ENCODE measurements around the gene OR5H14.
"Not testable (repeated sequence)": the region's sequence is repeated elsewhere in the genome, so short reads cannot be mapped to it uniquely, and the experiment has no call there.

Gene OR5H14

DNA sequence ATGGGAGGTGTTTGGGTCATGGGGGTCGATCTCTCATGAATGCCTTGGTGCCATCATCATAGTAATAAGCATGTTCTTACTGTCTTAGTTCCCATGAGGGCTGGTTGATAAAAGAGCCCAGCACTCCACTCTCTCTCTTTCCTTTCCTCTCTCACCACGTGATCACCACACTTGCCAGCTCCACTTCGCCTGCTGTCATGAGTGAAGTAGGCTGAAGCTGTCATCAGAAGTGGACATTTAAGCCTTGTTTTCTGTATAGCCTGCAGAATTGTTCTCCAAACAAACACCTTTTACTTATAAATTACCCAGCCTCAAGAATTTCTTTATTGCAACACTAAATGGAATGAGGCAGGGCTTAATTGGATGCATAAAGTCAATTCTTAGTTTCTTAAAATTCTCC lies 10.6 kb upstream of the OR5H14 start:
- no peak overlapping the region for H3K23ac ChIP-seq (ENCODE audit: low read depth, low read length, poor library complexity)
- H2BK12ac ChIP-seq (ENCODE audit: low read length): no peak overlapping the region
- DNase-seq (ENCODE audit: low spot score): no peak
- H2AFZ ChIP-seq (ENCODE audit: low read length): no peak overlapping the region
- H3K4me3 ChIP-seq (ENCODE audit: low read length in 2 of 2): no peak overlapping the region
- H3K79me1 ChIP-seq (ENCODE audit: low read depth, low read length): no peaks in the 10 kb centered on the region
- H3K4me1 ChIP-seq (ENCODE audit: control insufficient read depth in 2 of 2, insufficient read depth in 1 of 2, low read depth in 1 of 2, low read length in 2 of 2): no peaks in the 10 kb centered on the region
- no peak overlapping the region for H2BK15ac ChIP-seq (ENCODE audit: low read length)
- no peak overlapping the region for H3K27ac ChIP-seq (replicated peaks; ENCODE audit: low read length)
- WGBS, 2 donors (ENCODE audit: extremely low coverage in 2 of 2, insufficient read length in 2 of 2, insufficient replicate concordance in 1 of 2): no CpG with 5 or more reads among the region's 3 CpGs
- no peak overlapping the region for H4K8ac ChIP-seq (ENCODE audit: low read depth, low read length)
- H2AK5ac ChIP-seq (ENCODE audit: low read depth, low read length): no peak overlapping the region
- H3K14ac ChIP-seq (ENCODE audit: low read length): no peak overlapping the region
- H3K9me3 ChIP-seq (replicated peaks in 1 of 2; ENCODE audit: control insufficient read depth in 2 of 2, insufficient read depth in 1 of 2, low read depth in 1 of 2, low read length in 2 of 2): no peaks in the 10 kb centered on the region
- H2BK5ac ChIP-seq (ENCODE audit: low read length): no peak overlapping the region
- no peak overlapping the region for H3K4ac ChIP-seq (ENCODE audit: low read length)
- no peaks in the 10 kb centered on the region for H3K36me3 ChIP-seq (replicated peaks in 1 of 2; ENCODE audit: control insufficient read depth in 2 of 2, insufficient read depth in 2 of 2, low read length in 2 of 2)
- no peak overlapping the region for H4K91ac ChIP-seq (ENCODE audit: low read depth, low read length, poor library complexity)
- no peak overlapping the region for H3K9ac ChIP-seq (ENCODE audit: low read depth, low read length, poor library complexity)
- H3K27me3 ChIP-seq (ENCODE audit: control insufficient read depth in 3 of 3, insufficient read depth in 3 of 3, low read depth in 1 of 3, low read length in 3 of 3): no peaks in the 10 kb centered on the region
- H3K4me2 ChIP-seq (ENCODE audit: insufficient read depth, low read length, poor library complexity, severe bottlenecking): no peak overlapping the region
- no peak overlapping the region for H2BK120ac ChIP-seq (ENCODE audit: low read depth, low read length)
- no peak overlapping the region for H3K18ac ChIP-seq (ENCODE audit: low read length)

DNA sequence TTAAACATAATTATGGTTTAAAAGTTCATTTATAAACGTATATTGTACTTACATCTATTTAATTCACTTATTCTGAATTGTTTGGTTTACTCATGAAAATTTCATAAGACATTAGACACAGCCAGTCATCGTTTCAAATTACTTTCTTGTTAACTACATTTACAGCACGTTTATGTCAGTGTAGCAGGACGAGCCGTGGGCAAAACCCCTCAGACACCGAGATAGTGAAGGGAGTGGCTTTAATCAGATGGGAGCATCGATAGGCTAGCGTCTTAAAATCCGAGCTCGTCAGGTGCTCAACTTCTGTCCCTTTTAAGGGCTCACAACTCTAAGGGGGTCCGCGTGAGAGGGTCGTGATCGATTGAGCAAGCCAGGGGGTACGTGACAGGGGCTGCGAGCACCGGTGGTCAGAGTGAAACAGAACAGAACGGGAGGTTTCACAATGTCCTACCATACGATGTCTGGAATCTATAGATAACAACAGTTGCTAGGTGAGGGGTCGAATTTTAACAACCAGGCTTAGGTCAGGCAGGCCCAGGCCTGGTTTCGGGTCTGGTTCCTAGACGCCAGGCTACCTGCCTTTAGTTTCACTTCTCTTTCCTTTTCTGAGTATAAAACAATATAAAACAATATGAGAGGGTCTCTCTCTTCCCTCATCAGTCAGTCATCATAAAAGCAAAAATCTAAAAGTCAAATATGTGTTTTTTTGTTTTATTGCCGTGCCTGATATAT lies 9.3 kb upstream of the OR5H14 start:
- not testable (repeated sequence) for DNase-seq (ENCODE audit: low spot score); H3K4me1 ChIP-seq (ENCODE audit: control insufficient read depth in 2 of 2, insufficient read depth in 1 of 2, low read depth in 1 of 2, low read length in 2 of 2); H2AFZ ChIP-seq (ENCODE audit: low read length); H2AK5ac ChIP-seq (ENCODE audit: low read depth, low read length); H2BK12ac ChIP-seq (ENCODE audit: low read length); H3K4me3 ChIP-seq (ENCODE audit: low read length in 2 of 2); H3K14ac ChIP-seq (ENCODE audit: low read length); H3K18ac ChIP-seq (ENCODE audit: low read length); H2BK15ac ChIP-seq (ENCODE audit: low read length); H2BK120ac ChIP-seq (ENCODE audit: low read depth, low read length); H3K9me3 ChIP-seq (replicated peaks in 1 of 2; ENCODE audit: control insufficient read depth in 2 of 2, insufficient read depth in 1 of 2, low read depth in 1 of 2, low read length in 2 of 2); H2BK5ac ChIP-seq (ENCODE audit: low read length); H3K79me1 ChIP-seq (ENCODE audit: low read depth, low read length); H3K27ac ChIP-seq (replicated peaks; ENCODE audit: low read length); H3K4me2 ChIP-seq (ENCODE audit: insufficient read depth, low read length, poor library complexity, severe bottlenecking); H3K27me3 ChIP-seq (ENCODE audit: control insufficient read depth in 3 of 3, insufficient read depth in 3 of 3, low read depth in 1 of 3, low read length in 3 of 3); H3K23ac ChIP-seq (ENCODE audit: low read depth, low read length, poor library complexity); H3K9ac ChIP-seq (ENCODE audit: low read depth, low read length, poor library complexity); H3K4ac ChIP-seq (ENCODE audit: low read length); H4K8ac ChIP-seq (ENCODE audit: low read depth, low read length); H3K36me3 ChIP-seq (replicated peaks in 1 of 2; ENCODE audit: control insufficient read depth in 2 of 2, insufficient read depth in 2 of 2, low read length in 2 of 2); H4K91ac ChIP-seq (ENCODE audit: low read depth, low read length, poor library complexity)
- no CpG with 5 or more reads among the region's 23 CpGs for WGBS, 2 donors (ENCODE audit: extremely low coverage in 2 of 2, insufficient read length in 2 of 2, insufficient replicate concordance in 1 of 2)

DNA sequence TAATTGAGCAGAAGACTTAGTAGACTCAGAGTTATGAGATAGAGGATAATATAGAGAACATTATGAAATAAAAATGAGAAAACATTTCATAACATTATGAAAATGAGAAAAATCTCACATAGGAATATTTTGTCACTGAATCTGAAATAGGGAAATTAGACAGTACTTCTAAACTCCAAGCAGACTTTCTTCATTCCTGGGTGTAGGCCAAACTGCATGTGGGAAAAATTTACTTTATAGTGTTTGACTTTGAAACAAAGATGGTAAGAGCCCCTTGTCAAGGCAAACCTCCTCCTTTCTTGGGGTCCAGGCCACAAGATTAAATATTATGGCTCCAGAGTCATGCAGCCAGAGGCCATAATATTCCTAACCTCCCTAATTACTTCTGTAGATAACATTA lies 6.7 kb upstream of the OR5H14 start:
- Histone ChIP-seq H3K27ac (replicated peaks; ENCODE audit: low read length) (no peak overlapping the region), H2AK5ac (ENCODE audit: low read depth, low read length) (no peak overlapping the region), H4K8ac (ENCODE audit: low read depth, low read length) (no peak overlapping the region), H3K4me3 (ENCODE audit: low read length in 2 of 2) (no peak overlapping the region), H3K9me3 (replicated peaks in 1 of 2; ENCODE audit: control insufficient read depth in 2 of 2, insufficient read depth in 1 of 2, low read depth in 1 of 2, low read length in 2 of 2) (no peaks in the 10 kb centered on the region), H3K4ac (ENCODE audit: low read length) (no peak overlapping the region), H3K9ac (ENCODE audit: low read depth, low read length, poor library complexity) (no peak overlapping the region), H3K18ac (ENCODE audit: low read length) (no peak overlapping the region), H3K4me1 (ENCODE audit: control insufficient read depth in 2 of 2, insufficient read depth in 1 of 2, low read depth in 1 of 2, low read length in 2 of 2) (no peaks in the 10 kb centered on the region), H2BK120ac (ENCODE audit: low read depth, low read length) (no peak overlapping the region), H2AFZ (ENCODE audit: low read length) (no peak overlapping the region), H2BK15ac (ENCODE audit: low read length) (no peak overlapping the region), H3K27me3 (ENCODE audit: control insufficient read depth in 3 of 3, insufficient read depth in 3 of 3, low read depth in 1 of 3, low read length in 3 of 3) (no peaks in the 10 kb centered on the region), H3K4me2 (ENCODE audit: insufficient read depth, low read length, poor library complexity, severe bottlenecking) (no peak overlapping the region), H3K79me1 (ENCODE audit: low read depth, low read length) (no peaks in the 10 kb centered on the region), H2BK5ac (ENCODE audit: low read length) (no peak overlapping the region), H3K14ac (ENCODE audit: low read length) (no peak overlapping the region), H4K91ac (ENCODE audit: low read depth, low read length, poor library complexity) (no peak overlapping the region), H2BK12ac (ENCODE audit: low read length) (no peak overlapping the region), H3K23ac (ENCODE audit: low read depth, low read length, poor library complexity) (no peak overlapping the region), H3K36me3 (replicated peaks in 1 of 2; ENCODE audit: control insufficient read depth in 2 of 2, insufficient read depth in 2 of 2, low read length in 2 of 2) (no peaks in the 10 kb centered on the region)
- DNase-seq (ENCODE audit: low spot score): no peak

DNA sequence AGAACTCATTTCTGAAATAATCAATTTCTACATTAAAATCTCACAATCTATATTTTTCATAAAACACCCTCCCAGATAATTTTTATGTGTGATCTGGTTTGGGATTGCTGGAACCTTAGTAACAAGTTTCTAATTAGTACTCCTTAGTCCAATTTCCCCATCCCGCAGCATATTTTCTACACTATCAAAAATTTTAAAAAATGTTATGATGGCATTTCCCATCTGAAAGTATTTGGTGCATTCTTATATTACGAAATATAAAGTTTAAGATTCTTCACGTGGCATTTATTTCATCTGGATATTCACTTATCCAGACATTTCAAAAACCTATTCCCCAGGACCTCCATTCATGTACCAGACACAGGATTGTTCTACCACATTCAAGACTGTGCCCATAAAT lies 1.5 kb downstream of the OR5H14 start:
- Histone ChIP-seq H2BK15ac (ENCODE audit: low read length) (no peak overlapping the region), H3K9me3 (replicated peaks in 1 of 2; ENCODE audit: control insufficient read depth in 2 of 2, insufficient read depth in 1 of 2, low read depth in 1 of 2, low read length in 2 of 2) (no peaks in the 10 kb centered on the region), H3K79me1 (ENCODE audit: low read depth, low read length) (no peaks in the 10 kb centered on the region), H3K4ac (ENCODE audit: low read length) (no peak overlapping the region), H3K27ac (replicated peaks; ENCODE audit: low read length) (no peak overlapping the region), H2BK12ac (ENCODE audit: low read length) (no peak overlapping the region), H3K9ac (ENCODE audit: low read depth, low read length, poor library complexity) (no peak overlapping the region), H3K36me3 (replicated peaks in 1 of 2; ENCODE audit: control insufficient read depth in 2 of 2, insufficient read depth in 2 of 2, low read length in 2 of 2) (no peaks in the 10 kb centered on the region), H2AFZ (ENCODE audit: low read length) (no peak overlapping the region), H2BK5ac (ENCODE audit: low read length) (no peak overlapping the region), H3K4me2 (ENCODE audit: insufficient read depth, low read length, poor library complexity, severe bottlenecking) (no peak overlapping the region), H3K4me1 (ENCODE audit: control insufficient read depth in 2 of 2, insufficient read depth in 1 of 2, low read depth in 1 of 2, low read length in 2 of 2) (no peaks in the 10 kb centered on the region), H3K14ac (ENCODE audit: low read length) (no peak overlapping the region), H4K8ac (ENCODE audit: low read depth, low read length) (no peak overlapping the region), H3K27me3 (ENCODE audit: control insufficient read depth in 3 of 3, insufficient read depth in 3 of 3, low read depth in 1 of 3, low read length in 3 of 3) (no peaks in the 10 kb centered on the region), H3K23ac (ENCODE audit: low read depth, low read length, poor library complexity) (no peak overlapping the region), H3K18ac (ENCODE audit: low read length) (no peak overlapping the region), H2BK120ac (ENCODE audit: low read depth, low read length) (no peak overlapping the region), H2AK5ac (ENCODE audit: low read depth, low read length) (no peak overlapping the region), H4K91ac (ENCODE audit: low read depth, low read length, poor library complexity) (no peak overlapping the region), H3K4me3 (ENCODE audit: low read length in 2 of 2) (no peak overlapping the region)
- no CpG with 5 or more reads among the region's 3 CpGs for WGBS, 2 donors (ENCODE audit: extremely low coverage in 2 of 2, insufficient read length in 2 of 2, insufficient replicate concordance in 1 of 2)
- no peak for DNase-seq (ENCODE audit: low spot score)

Data from neuronal stem cell (in vitro differentiated cells).